Heart left ventricle (tissue), 16 donors: Measurements from ENCODE around the gene ZBTB20. TPM values are rescaled to one million over a fixed set of nuclear protein-coding genes. Genes with fewer than 3 reads are reported as not detected.

Source experiments
- ATAC-seq, 4 donors: fragments of 200-7000 bp; cut with Tn5 transposase; one replicate each; pipeline ENCODE4 v1.9.1; 2020 to 2022; ENCODE audit warnings: moderate library complexity in 4 of 4, mild to moderate bottlenecking in 3 of 4, moderate number of reproducible peaks in 1 of 4
- DNase-seq, 5 donors: peaks; one replicate each; pipeline ENCODE4 v3.0.0-alpha.2; 2020
- H3K27ac ChIP-seq, 12 donors: fragments of 200-600 bp; sonication (generic) in 4 of 12; one replicate each; pipeline versions ENCODE4 v1.5.0 to v1.8.0; 2016 to 2022; ENCODE audit warnings: mild to moderate bottlenecking in 2 of 12
- H3K27me3 ChIP-seq, 9 donors: fragments of 200-600 bp; sonication (generic) in 2 of 9; one replicate each; pipeline versions ENCODE4 v1.5.1 to v1.8.0; 2016 to 2022; ENCODE audit warnings: mild to moderate bottlenecking in 3 of 9
- H3K36me3 ChIP-seq, 9 donors: fragments of 200-600 bp; sonication (generic) in 2 of 9; one replicate each; pipeline versions ENCODE4 v1.5.0 to v1.8.0; 2018 to 2022; ENCODE audit warnings: mild to moderate bottlenecking in 2 of 9
- H3K4me1 ChIP-seq, 12 donors: fragments of 200-600 bp; sonication (generic) in 4 of 12; one replicate each; pipeline versions ENCODE4 v1.5.0 to v1.8.0; 2016 to 2022; ENCODE audit warnings: mild to moderate bottlenecking in 3 of 12
- H3K4me3 ChIP-seq, 12 donors: fragments of 200-600 bp; sonication (generic) in 4 of 12; one replicate each; pipeline versions ENCODE4 v1.5.0 to v1.8.0; 2017 to 2022; ENCODE audit warnings: mild to moderate bottlenecking in 9 of 12, moderate library complexity in 4 of 12
- H3K9me3 ChIP-seq, 12 donors: fragments of 200-600 bp; sonication (generic) in 4 of 12; one replicate each; pipeline versions ENCODE4 v1.5.0 to v1.8.0; 2016 to 2022; ENCODE audit warnings: mild to moderate bottlenecking in 1 of 12
- CTCF ChIP-seq, 12 donors: fragments of 200-600 bp; sonication (generic) in 4 of 12; IDR thresholded peaks; one replicate each; pipeline versions ENCODE4 v1.5.0 to v1.8.0; 2018 to 2022; ENCODE audit warnings: antibody characterized with exemption in 12 of 12, mild to moderate bottlenecking in 5 of 12
- POLR2A ChIP-seq, 2 donors: fragments of 450-650 bp; IDR thresholded peaks; one replicate each; pipeline ENCODE4 v1.6.1; 2017; ENCODE audit warnings: antibody characterized with exemption in 2 of 2, mild to moderate bottlenecking in 2 of 2, moderate library complexity in 2 of 2
- WGBS, 4 donors: extraction: QIAGEN DNeasy Blood & Tissue Kit in 2 of 4; methylation state at CpG; one replicate each; pipeline versions ENCODE4 v1.1.5 to v1.1.7; 2013 to 2018; 5-methylcytosine and 5-hydroxymethylcytosine counted together
- intact Hi-C, 10 donors: fragments of 100-400 bp; cut with DNase I; formaldehyde crosslinking; loops; one replicate each; pipeline versions ENCODE4 v1.11.1 to v1.14.2; 2022
- polyA plus RNA-seq, 2 donors: library from polyadenylated mRNA; stranded (reverse); fragments of 200-250 nt; gene quantifications; one replicate each; pipeline ENCODE4 v1.2.3, GENCODE V29; 2013
- total RNA-seq, 9 donors: library from RNA; depleted of rRNA in 2 of 9; stranded (reverse); fragments of >200 nt in 2 of 9; fragmentation: NEBNext Ultra II Directional in 3 of 9; extraction: Animal tissue kit (Norgen Biotek cat#: 25700) in 3 of 9; gene quantifications; one replicate each; pipeline versions ENCODE4 v1.1.0 to v1.2.4, GENCODE V29; 2016 to 2023
- donor health status: ischemic (EF 13 %, LVEDD 7.1; RV severe dilation, severe dysfunction).
- donor health status: healthy with polysubstance abuse.
- donor health status: DM: no; HTN: yes; CAD: no.
- donor health status: DM: no; HTN: no; CAD: no.
- donor health status: ischemic (EF 25% LVEDD 6.9; RV normal size, moderate dysfunction).
- donor health status: ischemic (EF 25% LVEDD 5.7; RV mildly dilated, moderate dysfunction).
- donor health status: healthy.
- donor health status: DM: yes; HTN: yes; CAD: no.
- donor health status: ischemic (EF 35%, LVEDD 5.7; RV mildly dilated, moderate dysfunction).
- donor health status: nonischemic (EF 11% LVEDD 7.7; RV severe dilation, severe dysfunction).
- donor health status: DM: yes; HTN: yes; CAD: no.
- donor health status: PGD.
- donor health status: ischemic (EF 29% LVEDD 5.4; RV normal size, mild dysfunction).
- donor health status: nonischemic (EF 23%, LVEDD 6.1; RV moderate dilation, normal function).

ZBTB20 gene
- total and polyA plus RNA-seq, 11 donors: 6.2 to 109 (median 77.3) TPM

DNA sequence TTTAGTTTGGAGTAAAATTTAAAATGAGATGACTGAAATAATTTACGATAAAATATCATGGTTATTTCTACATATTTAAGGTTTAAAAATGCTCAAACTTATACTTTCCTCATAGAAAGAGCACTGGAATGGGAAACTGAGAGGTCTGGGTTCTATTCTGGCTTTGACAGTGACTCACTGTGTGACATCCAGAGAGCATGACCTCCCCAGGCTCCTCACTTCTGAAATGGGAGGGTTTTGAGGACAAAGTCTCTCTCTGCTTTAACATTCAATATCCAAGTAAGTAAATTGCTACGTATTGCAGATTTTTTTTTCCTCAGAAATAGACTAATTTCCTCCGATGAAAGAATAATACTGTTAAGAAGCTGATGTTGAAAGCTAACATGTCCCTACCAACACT, 618.6 kb downstream of the ZBTB20 start:
- H3K4me3 ChIP-seq: no peak overlapping the region
- WGBS, 4 donors: 90 to 98% (median 95%) methylated on average over 3 of the region's 3 CpGs
- H3K36me3 ChIP-seq: peaks cover 0 to 24% (median 0%) of the 10 kb centered on the region in 9 donors
- no peaks in the 10 kb centered on the region for H3K27me3 ChIP-seq
- ATAC-seq (no peak), DNase-seq (no peak)
- H3K4me1 ChIP-seq: peaks cover 0 to 19% (median 1%) of the 10 kb centered on the region in 12 donors
- H3K9me3 ChIP-seq: peaks cover 0 to 8% (median 0%) of the 10 kb centered on the region in 12 donors
- TF ChIP-seq POLR2A (IDR thresholded peaks at IDR 0.05): no peak
- no peak for TF ChIP-seq CTCF (IDR thresholded peaks at IDR 0.05)
- no peak overlapping the region for H3K27ac ChIP-seq
- intact Hi-C loops: no loop called here

DNA sequence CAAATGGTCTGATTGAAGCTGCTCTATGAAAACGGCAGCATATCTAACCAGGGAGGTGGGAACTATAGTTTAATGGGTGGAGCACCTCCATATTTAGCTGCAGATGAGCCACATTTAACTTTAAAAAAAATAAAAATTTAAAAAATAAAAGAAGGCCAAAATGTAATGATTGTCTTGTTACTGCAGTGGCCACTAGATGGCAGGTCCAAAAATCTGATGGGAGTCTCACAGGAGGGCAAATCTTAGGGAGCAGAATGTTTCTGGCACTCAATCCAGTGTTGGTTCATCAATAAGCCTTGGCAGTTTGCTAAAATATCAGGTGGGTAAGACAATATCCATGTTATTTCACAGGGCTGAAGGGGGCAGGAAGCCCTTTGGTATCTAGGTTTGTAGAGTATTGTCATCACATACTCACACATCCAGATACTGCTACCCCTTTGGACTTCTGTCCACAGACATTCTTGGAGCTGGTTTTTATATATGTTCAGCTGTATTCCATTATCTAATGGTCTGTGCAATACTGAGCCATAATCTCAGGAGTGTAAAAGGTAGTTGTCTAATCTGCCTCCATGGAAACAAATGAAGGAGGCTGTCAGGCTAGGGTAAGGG, 619.9 kb downstream of the ZBTB20 start:
- H3K4me3 ChIP-seq: no peak overlapping the region
- no peak for DNase-seq
- peaks cover 0 to 19% (median 1%) of the 10 kb centered on the region in 12 donors for H3K4me1 ChIP-seq
- H3K27ac ChIP-seq: no peak overlapping the region
- peak in 2 of 4 donors; percentile 20 to 27 for ATAC-seq
- intact Hi-C loops: loop anchor here in 1 of 10 donors (2.0 kb wide), 1 partner anchor 20 kb away; no protein-coding TSS in a partner anchor
- H3K9me3 ChIP-seq: no peaks in the 10 kb centered on the region
- H3K27me3 ChIP-seq: no peaks in the 10 kb centered on the region
- 58 to 74% (median 65%) methylated on average over 1 of the region's 1 CpG for WGBS, 4 donors
- peaks cover 0 to 19% (median 0%) of the 10 kb centered on the region in 9 donors for H3K36me3 ChIP-seq
- TF ChIP-seq CTCF (IDR thresholded peaks at IDR 0.05) (peak; percentile 19 to 59 (median 44)), POLR2A (IDR thresholded peaks at IDR 0.05) (no peak)

DNA sequence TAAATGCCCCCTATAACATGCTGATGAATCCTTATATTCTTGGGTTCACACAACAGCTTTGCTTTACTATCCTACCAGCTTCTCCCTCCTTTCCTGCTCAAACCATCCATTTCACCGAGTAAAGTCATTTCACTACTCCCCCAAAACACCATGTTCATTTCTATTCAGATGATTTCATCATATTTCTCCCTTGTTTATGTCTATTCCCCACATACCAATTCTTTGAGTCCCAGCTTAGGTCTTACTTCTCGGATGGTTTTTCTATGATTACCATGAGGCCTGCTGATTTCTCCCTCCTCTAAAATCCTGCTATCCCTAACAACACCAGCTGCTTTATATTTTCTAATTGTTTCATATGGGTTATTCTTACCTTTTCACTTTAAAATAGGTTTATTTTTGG, 621.8 kb downstream of the ZBTB20 start:
- Histone ChIP-seq H3K9me3 (no peaks in the 10 kb centered on the region), H3K36me3 (peaks cover 0 to 9% (median 0%) of the 10 kb centered on the region in 9 donors), H3K27ac (no peak overlapping the region), H3K27me3 (no peaks in the 10 kb centered on the region), H3K4me1 (peaks cover 0 to 23% (median 3%) of the 10 kb centered on the region in 12 donors), H3K4me3 (no peak overlapping the region)
- ATAC-seq: no peak
- no peak for DNase-seq
- intact Hi-C loops: no loop called here
- TF ChIP-seq CTCF (IDR thresholded peaks at IDR 0.05) (no peak), POLR2A (IDR thresholded peaks at IDR 0.05) (no peak)
- WGBS, 4 donors: 96 to 99% (median 97%) methylated on average over 2 of the region's 2 CpGs

- no peaks in the 10 kb centered on the region for H3K9me3 ChIP-seq
- TF ChIP-seq CTCF (IDR thresholded peaks at IDR 0.05): no peak
- no peak for TF ChIP-seq POLR2A (IDR thresholded peaks at IDR 0.05)
- H3K27me3 ChIP-seq: no peaks in the 10 kb centered on the region
- H3K4me3 ChIP-seq: no peak overlapping the region
- 23 to 34% (median 26%) methylated on average over 3 of the region's 3 CpGs for WGBS, 4 donors
- ATAC-seq: peak; percentile 57 to 84 (median 82)
- no peaks in the 10 kb centered on the region for H3K36me3 ChIP-seq
- peaks cover 0 to 45% (median 22%) of the 10 kb centered on the region in 12 donors for H3K4me1 ChIP-seq
- intact Hi-C loops: loop anchor here in 1 of 10 donors (2.0 kb wide), 1 partner anchor 65 kb away; no protein-coding TSS in a partner anchor
- peak overlapping the region in 2 of 12 donors; percentile 2 to 16 for H3K27ac ChIP-seq
- DNase-seq: peak in 2 of 5 donors; percentile 16 to 33
Observed at GRCh38 chr3:114519415-114519814, 627.7 kb downstream of the ZBTB20 start.
